NT2/D1 (cell line): Measurements from ENCODE around the gene ARHGEF38.

Experiments used
- SUZ12 ChIP-seq: IDR thresholded peaks from 2 replicates; pipeline ENCODE4 v1.6.1; 2011; ENCODE audit not compliant: insufficient read length, insufficient read depth; ENCODE audit errors: extremely low read depth
- YY1 ChIP-seq: IDR thresholded peaks from 2 replicates; pipeline ENCODE4 v1.6.1; 2011; ENCODE audit not compliant: insufficient read length, insufficient read depth
- ZNF274 ChIP-seq: IDR thresholded peaks from 2 replicates; pipeline ENCODE4 v1.6.1; 2011; ENCODE audit warnings: mild to moderate bottlenecking, low read depth, low read length

DNA sequence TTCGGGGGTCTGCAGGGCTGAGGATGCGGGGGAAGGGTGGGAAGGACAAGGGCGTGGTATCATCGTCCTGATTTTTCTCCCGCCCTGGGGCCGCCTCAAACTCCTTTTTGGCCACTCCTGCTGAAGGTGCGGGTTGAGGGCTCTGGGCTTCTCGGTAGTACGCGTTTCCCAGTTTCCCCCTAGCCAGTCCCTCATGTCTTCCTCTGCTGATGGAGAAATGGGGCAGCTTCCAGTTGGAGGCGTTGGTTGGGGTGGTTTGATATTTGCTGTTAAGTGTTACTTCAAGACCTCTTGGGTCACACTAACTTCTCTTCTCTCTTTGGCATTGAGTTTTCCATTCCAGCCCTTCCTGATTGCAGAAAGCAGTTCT lies 156.6 kb downstream of the ARHGEF38 start:
- TF ChIP-seq YY1: no peak
- TF ChIP-seq SUZ12: no peak
- TF ChIP-seq ZNF274: no peak
